Measurements from ENCODE around the gene BMP2.

The BMP2 gene

DNA sequence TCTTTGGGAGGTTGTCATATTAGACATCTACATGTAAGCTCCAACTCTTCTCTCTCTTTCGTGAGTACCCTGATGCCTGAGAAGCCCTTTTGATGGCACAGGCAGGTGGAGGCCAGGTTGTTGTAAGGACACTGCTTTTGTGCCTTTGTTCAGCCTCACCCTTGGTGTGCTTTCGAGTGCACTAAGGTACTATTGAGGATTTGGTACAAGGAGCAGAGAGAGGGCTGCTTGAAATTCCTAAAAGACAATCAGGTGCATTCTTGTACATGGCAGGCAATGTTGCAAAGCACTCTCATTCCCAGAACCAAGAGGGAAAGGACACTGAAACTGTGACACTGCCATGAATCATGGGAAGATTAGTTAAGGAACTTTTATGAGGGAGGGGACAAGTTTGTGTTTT is 19.1 kb downstream of the BMP2 start:
- no peak overlapping the region for H3K9ac ChIP-seq (ENCODE audit: low read length)
- no peaks in the 10 kb centered on the region for H3K4me1 ChIP-seq (ENCODE audit: low read length)
- H3K27ac ChIP-seq (ENCODE audit: low read length): no peak overlapping the region
- no peak for DNase-seq
- H3K4me2 ChIP-seq (ENCODE audit: low read depth, low read length): no peak overlapping the region
- no peaks in the 10 kb centered on the region for H3K9me2 ChIP-seq (replicated peaks; ENCODE audit: insufficient read depth, low read length)
- H3K9me3 ChIP-seq (replicated peaks; ENCODE audit: insufficient read depth, low read length): no peaks in the 10 kb centered on the region
- H3K36me3 ChIP-seq (replicated peaks; ENCODE audit: insufficient read depth, low read length): no peaks in the 10 kb centered on the region
- H3K79me2 ChIP-seq (ENCODE audit: low read length): no peaks in the 10 kb centered on the region
- H3F3A ChIP-seq (ENCODE audit: insufficient read depth, low read length): no peaks in the 10 kb centered on the region
- no peaks in the 10 kb centered on the region for H3K27me3 ChIP-seq (replicated peaks; ENCODE audit: insufficient read depth, low read length)
- no peak for TF ChIP-seq EZH2 (optimal IDR thresholded peaks at IDR 0.05; ENCODE audit: low read depth, low read length)
- TF ChIP-seq EZH2phosphoT487 (IDR thresholded peaks at IDR 0.05; ENCODE audit: low read length): no peak
- TF ChIP-seq CTCF (IDR thresholded peaks at IDR 0.05; ENCODE audit: low read length): no peak
- no peak overlapping the region for H2AFZ ChIP-seq (ENCODE audit: low read length)
- H4K20me1 ChIP-seq (ENCODE audit: insufficient read depth, low read length): no peaks in the 10 kb centered on the region
- H3K4me3 ChIP-seq (ENCODE audit: low read length): no peak overlapping the region

- H3K27me3 ChIP-seq (replicated peaks; ENCODE audit: insufficient read depth, low read length): no peaks in the 10 kb centered on the region
Measured at GRCh38 chr20:6792789-6793188, 25.3 kb downstream of the BMP2 start.

DNA sequence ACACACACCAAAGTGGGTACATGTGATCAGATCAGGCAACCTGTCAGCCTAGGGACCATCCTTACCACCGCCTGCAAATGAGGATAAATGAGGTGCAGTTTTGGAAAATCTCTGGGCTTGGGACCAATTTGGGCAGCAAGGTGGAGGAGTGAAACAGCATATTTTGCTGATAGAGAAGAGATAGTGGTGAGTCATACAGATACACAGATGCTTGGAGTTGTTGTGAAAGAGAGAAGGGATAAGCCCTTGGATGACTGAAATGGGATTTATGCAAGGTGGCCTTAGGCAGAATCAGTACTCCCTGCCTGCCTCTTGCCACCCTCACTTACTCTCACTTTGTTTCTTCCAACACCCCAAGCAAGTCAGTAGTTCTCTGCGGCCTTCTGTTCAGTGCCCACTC is 34.7 kb downstream of the BMP2 start:
- H3K9ac ChIP-seq (ENCODE audit: low read length): no peak overlapping the region

More at GRCh38 chr20:6792789-6793188, 25.3 kb downstream of the BMP2 start:
- no peak overlapping the region for H2AFZ ChIP-seq (ENCODE audit: low read length)
- no peak overlapping the region for H3K4me3 ChIP-seq (ENCODE audit: low read length)
- H3K4me1 ChIP-seq (ENCODE audit: low read length): no peaks in the 10 kb centered on the region
- H3K4me2 ChIP-seq (ENCODE audit: low read depth, low read length): no peak overlapping the region
- DNase-seq: no peak
- H3K9ac ChIP-seq (ENCODE audit: low read length): no peak overlapping the region
- H3K79me2 ChIP-seq (ENCODE audit: low read length): no peaks in the 10 kb centered on the region
- no peaks in the 10 kb centered on the region for H4K20me1 ChIP-seq (ENCODE audit: insufficient read depth, low read length)
- no peaks in the 10 kb centered on the region for H3K36me3 ChIP-seq (replicated peaks; ENCODE audit: insufficient read depth, low read length)
- H3F3A ChIP-seq (ENCODE audit: insufficient read depth, low read length): no peaks in the 10 kb centered on the region
- no peak overlapping the region for H3K27ac ChIP-seq (ENCODE audit: low read length)
- no peaks in the 10 kb centered on the region for H3K9me3 ChIP-seq (replicated peaks; ENCODE audit: insufficient read depth, low read length)
- H3K9me2 ChIP-seq (replicated peaks; ENCODE audit: insufficient read depth, low read length): no peaks in the 10 kb centered on the region
- TF ChIP-seq CTCF (IDR thresholded peaks at IDR 0.05; ENCODE audit: low read length) (no peak), EZH2 (optimal IDR thresholded peaks at IDR 0.05; ENCODE audit: low read depth, low read length) (no peak), EZH2phosphoT487 (IDR thresholded peaks at IDR 0.05; ENCODE audit: low read length) (no peak)

DNA sequence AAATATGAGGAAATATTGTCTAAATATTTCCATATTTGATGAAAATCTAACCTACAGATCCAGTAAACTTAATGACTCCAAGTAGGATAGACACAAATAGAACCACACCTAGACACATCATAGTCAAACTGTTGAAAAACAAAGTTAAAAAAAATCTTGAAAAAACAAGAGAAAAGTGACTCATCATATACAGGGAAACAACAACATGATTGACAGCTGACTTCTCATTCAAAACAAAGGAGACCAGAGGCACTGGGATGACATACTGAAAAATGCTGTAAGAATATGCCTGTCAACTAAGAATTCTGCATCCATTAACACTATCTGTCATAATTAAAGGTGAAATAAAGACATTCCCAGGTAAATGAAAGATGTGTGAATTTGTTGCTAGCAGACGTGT is 38.8 kb downstream of the BMP2 start:
- H3K27me3 ChIP-seq (replicated peaks; ENCODE audit: insufficient read depth, low read length): no peaks in the 10 kb centered on the region
- H3F3A ChIP-seq (ENCODE audit: insufficient read depth, low read length): no peaks in the 10 kb centered on the region
- TF ChIP-seq EZH2 (optimal IDR thresholded peaks at IDR 0.05; ENCODE audit: low read depth, low read length): no peak
- no peak for TF ChIP-seq CTCF (IDR thresholded peaks at IDR 0.05; ENCODE audit: low read length)
- no peak for TF ChIP-seq EZH2phosphoT487 (IDR thresholded peaks at IDR 0.05; ENCODE audit: low read length)
- H4K20me1 ChIP-seq (ENCODE audit: insufficient read depth, low read length): no peaks in the 10 kb centered on the region
- H3K9me3 ChIP-seq (replicated peaks; ENCODE audit: insufficient read depth, low read length): no peaks in the 10 kb centered on the region
- H3K79me2 ChIP-seq (ENCODE audit: low read length): no peaks in the 10 kb centered on the region
- no peak overlapping the region for H3K4me3 ChIP-seq (ENCODE audit: low read length)
- no peaks in the 10 kb centered on the region for H3K9me2 ChIP-seq (replicated peaks; ENCODE audit: insufficient read depth, low read length)
- H3K36me3 ChIP-seq (replicated peaks; ENCODE audit: insufficient read depth, low read length): no peaks in the 10 kb centered on the region
- H3K4me2 ChIP-seq (ENCODE audit: low read depth, low read length): no peak overlapping the region
- no peak overlapping the region for H3K27ac ChIP-seq (ENCODE audit: low read length)
- no peak for DNase-seq
- no peak overlapping the region for H3K9ac ChIP-seq (ENCODE audit: low read length)
- no peaks in the 10 kb centered on the region for H3K4me1 ChIP-seq (ENCODE audit: low read length)
- no peak overlapping the region for H2AFZ ChIP-seq (ENCODE audit: low read length)

More for the DNA sequence above, 34.7 kb downstream of the BMP2 start:
- H3K27ac ChIP-seq (ENCODE audit: low read length): no peak overlapping the region
- H3K36me3 ChIP-seq (replicated peaks; ENCODE audit: insufficient read depth, low read length): no peaks in the 10 kb centered on the region
- no peak for TF ChIP-seq EZH2 (optimal IDR thresholded peaks at IDR 0.05; ENCODE audit: low read depth, low read length)
- H2AFZ ChIP-seq (ENCODE audit: low read length): no peak overlapping the region
- H4K20me1 ChIP-seq (ENCODE audit: insufficient read depth, low read length): no peaks in the 10 kb centered on the region
- H3K79me2 ChIP-seq (ENCODE audit: low read length): no peaks in the 10 kb centered on the region
- no peaks in the 10 kb centered on the region for H3F3A ChIP-seq (ENCODE audit: insufficient read depth, low read length)
- H3K4me2 ChIP-seq (ENCODE audit: low read depth, low read length): no peak overlapping the region
- DNase-seq: no peak
- H3K27me3 ChIP-seq (replicated peaks; ENCODE audit: insufficient read depth, low read length): no peaks in the 10 kb centered on the region
- H3K4me1 ChIP-seq (ENCODE audit: low read length): no peaks in the 10 kb centered on the region
- no peaks in the 10 kb centered on the region for H3K9me3 ChIP-seq (replicated peaks; ENCODE audit: insufficient read depth, low read length)
- no peaks in the 10 kb centered on the region for H3K9me2 ChIP-seq (replicated peaks; ENCODE audit: insufficient read depth, low read length)
- no peak overlapping the region for H3K4me3 ChIP-seq (ENCODE audit: low read length)

All from MM.1S (cell line).